GM18498 (cell line): ENCODE measurements around the gene GTF2A1L.
"Not testable (repeated sequence)": the region's sequence is repeated elsewhere in the genome, so short reads cannot be mapped to it uniquely, and the experiment has no call there.

Experiments
- ATAC-seq: cut with Tn5 transposase; IDR thresholded peaks from one replicate; pipeline ENCODE4 v1.9.1; 2021; ENCODE audit warnings: mild to moderate bottlenecking, moderate library complexity; ENCODE audit not compliant: unreplicated experiment

GTF2A1L gene

DNA sequence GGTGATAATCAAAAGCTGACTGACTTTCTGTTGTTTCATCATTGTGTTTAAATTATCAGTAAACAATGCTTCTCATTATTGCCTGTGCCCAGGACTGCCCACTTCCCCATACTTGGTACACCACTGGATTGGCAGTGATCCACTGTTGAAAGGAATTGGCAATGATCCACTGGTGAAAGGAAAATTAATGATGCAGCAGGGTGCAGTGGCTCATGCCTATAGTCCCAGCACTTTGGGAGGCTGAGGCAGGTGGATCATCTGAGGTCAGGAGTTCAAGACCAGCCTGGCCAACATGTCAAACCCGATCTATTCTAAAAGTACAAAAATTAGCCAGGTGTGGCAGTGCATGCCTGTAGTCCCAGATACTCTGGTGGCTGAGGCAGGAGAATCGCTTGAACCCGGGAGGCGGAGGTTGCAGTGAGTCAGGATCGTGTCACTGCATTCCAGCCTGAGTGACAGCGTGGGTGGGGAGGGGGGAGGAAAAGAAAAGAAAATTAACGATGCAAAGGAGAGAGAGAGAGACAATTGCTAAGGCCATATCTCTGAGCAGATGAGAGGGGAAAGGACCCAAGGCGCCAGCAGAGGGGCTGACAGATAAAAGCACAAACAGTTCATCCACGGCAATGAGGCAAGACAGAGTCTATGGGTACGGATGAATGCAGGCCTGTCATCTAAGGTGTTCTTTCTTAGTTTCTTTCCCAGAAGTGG is 10.2 kb upstream of the GTF2A1L start:
- ATAC-seq, result no peak

DNA sequence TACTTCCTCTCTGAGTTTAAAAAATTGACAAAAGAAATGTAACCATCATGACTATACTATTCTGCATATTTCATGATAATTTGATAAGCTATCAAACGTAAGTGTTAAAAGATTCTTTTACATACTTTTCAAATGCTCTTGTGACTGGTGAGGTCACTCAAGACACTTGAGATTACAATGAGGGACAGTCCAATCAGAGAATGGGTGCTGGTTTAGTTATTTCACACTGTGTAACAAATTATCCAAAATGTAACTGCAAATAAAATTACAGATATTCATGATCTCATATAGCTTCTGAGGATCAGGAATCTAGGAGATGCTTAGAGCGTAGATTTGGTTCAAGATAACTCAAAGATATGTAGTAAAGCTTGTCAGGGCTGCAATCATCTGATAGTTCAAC is 4.4 kb upstream of the GTF2A1L start:
- ATAC-seq, result no peak

DNA sequence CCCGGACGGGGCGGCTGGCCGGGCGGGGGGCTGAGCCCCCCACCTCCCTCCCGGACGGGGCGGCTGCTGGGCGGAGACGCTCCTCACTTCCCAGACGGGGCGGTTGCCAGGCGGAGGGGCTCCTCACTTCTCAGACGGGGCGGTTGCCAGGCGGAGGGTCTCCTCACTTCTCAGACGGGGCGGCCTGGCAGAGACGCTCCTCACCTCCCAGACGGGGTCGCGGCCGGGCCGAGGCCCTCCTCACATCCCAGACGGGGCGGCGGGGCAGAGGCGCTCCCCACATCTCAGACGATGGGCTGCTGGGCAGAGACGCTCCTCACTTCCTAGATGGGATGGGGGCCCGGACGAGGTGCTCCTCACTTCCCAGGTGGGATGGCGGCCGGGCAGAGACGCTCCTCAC is 3.1 kb upstream of the GTF2A1L start:
- ATAC-seq, result not testable (repeated sequence)

DNA sequence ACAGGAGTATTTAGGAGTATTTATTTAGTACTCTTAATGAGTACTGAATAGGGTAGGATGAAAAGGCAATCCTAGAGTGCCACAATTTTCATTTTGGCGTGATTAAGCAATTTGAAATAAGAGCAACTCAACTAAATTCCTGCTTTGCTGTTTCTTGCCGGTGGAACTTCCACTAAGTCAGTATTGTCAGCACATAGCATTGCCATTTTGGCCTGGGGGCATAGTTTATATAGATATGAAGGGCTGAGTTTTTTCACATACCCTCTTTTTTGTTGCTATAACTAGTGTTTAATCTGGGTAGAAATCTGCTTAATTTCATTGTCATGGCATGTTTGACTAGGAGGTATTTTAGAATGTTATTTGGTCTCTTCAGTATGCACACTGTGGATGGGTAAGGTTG is 1.9 kb downstream of the GTF2A1L start:
- no peak for ATAC-seq

DNA sequence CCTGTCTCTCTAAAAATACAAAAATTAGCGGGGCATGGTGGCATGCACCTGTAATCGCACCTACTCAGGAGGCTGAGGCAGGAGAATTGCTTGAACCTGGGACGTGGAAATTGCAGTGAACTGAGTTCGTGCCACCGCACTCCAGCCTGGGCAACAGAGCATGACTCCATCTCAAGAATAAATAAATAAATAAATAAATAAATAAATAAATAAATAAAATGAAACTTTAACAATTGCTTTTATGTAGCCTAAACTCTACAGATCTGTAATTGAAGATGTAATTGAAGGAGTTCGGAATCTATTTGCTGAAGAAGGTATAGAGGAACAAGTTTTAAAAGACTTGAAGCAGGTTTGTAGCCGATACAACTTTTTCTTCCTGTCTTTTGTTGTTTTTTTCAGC is 2.9 kb downstream of the GTF2A1L start:
- ATAC-seq, result no peak

DNA sequence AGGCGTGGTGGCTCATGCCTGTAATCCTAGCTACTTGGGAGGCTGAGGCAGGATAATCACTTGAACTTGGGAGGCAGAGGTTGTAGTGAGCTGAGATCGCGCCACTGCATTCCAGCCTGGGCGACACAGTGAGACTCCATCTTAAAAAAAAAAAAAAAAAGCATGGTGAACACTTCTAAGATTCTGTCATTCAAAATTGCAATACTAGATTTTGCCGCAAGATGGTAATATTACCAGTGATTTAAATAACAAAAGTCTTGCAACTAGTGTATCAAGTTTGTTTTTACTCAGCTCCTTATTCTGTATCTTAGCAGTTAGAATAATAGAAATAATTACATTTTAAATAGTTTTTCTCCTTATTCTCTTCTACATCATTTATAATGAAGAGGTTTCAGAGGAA is 5.0 kb downstream of the GTF2A1L start:
- not testable (repeated sequence) for ATAC-seq

DNA sequence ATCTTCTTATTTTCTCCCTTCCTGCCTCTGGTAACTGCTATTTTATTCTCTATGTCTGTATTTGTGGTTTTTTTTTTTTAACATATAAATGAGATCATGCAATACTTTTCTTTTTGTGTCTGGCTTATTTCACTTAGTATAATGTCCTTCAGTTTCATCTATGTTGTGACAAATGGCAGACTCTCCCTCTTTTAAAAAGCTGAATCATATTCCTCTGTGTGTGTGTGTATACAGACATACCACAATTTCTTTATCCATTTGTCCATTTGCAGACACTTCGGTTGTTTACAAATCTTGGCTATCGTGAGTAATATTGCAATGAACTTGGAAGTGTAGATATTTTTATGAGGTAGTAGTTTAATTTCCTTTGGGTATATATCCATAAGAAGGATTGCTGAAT is 7.0 kb downstream of the GTF2A1L start:
- ATAC-seq, result no peak

DNA sequence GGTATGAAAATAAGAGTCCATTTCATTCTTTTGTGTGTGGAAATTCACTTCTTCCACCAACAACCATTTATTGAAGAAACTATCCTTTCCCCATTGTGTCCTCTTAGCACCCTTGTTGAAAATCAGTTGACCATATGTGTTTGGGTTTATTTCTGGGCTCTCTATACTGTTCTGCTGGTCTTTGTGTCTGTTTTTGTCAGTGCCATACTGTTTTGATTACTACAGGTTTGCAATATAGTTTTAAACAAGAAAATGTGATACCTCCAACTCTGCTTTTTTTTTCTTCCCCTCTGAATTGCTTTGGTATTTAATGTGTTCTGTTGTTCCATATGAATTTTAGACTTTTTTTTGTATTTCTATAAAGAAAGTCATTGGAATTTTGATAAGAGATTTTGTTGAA is 8.4 kb downstream of the GTF2A1L start:
- no peak for ATAC-seq

DNA sequence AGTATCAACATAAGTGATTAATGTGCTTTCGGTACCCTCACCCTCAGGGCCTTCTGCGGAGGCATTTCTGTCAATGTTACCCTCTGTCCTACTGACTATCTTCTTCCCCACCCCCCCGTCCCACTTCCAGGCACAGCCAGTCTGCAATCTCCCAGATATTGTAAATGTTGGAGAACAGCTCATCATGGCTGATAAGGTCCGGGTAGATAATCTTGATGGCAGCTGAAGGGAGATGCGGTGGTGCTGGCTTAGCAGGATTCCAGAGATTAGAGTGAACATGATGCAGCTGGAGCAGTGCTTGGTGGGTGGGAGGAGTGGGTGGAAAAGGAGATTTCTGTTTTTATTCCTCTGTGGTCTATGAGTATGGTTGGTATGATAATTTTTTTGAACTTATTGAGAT is 15.5 kb downstream of the GTF2A1L start:
- ATAC-seq, result no peak

DNA sequence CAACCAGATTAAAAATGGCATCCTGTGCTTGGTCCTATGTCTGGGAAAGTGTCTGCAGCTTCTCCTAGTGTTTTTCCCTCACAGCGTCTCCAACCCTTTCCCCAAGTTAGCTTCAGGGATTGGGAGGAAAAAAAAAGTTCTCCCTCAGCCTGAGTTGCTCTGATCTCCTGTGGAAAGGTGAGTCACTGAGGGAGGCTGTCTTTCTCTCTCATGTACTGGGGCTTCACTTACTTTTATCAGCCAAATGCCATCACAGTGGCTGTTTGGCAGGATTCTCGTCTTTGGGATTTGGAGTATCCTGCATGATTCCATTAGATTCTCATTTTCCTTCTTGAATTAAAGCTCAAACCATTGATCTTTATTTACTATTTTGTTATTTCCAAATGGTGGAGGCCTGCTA is 18.1 kb downstream of the GTF2A1L start:
- no peak for ATAC-seq

DNA sequence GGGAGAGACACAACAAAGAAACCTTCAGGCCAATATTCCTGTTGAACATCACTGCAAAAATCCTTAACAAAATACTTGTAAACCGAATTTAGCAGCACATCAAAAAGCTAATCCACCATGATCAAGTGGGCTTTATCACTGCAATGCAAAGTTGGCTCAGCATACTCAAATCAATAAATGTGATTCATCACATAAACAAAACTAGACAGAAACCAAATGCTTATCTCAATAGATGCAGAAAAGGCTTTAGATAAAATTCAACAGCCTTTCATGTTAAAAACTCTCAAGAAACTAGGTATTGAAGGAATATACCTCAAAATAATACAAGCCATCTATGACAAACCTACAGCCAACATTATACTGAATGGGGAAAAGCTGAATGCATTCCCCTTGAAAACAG is 20.6 kb downstream of the GTF2A1L start:
- no peak for ATAC-seq

DNA sequence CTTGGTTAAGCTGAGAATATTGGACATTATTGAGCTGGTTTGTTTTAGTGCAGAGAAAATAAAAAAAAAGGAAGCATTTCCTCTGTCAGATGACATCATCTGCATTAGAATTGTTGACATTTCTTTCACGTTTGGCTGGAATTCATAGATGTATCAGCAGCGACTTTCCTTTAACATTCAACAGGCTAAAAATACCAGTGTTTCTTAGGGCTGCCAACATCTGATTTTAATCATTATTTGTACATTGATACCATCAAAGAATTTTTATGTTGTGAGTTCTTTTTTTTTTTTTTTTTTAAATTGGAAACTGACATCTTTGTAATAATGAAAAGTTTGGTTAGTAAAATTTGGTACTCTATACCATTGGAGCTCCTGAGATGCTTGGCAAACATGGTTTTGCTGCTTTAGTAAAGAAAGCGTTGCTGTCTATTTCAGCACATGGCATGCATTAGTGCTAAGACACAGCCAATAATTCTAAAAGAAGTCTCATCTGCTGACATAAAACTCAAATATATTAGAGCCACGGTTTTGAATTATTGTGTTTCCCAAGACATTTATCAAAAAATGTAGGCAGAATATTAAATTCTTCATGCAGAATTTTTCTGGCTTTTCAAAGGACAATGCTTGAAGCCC is 33.6 kb downstream of the GTF2A1L start:
- ATAC-seq, result no peak

DNA sequence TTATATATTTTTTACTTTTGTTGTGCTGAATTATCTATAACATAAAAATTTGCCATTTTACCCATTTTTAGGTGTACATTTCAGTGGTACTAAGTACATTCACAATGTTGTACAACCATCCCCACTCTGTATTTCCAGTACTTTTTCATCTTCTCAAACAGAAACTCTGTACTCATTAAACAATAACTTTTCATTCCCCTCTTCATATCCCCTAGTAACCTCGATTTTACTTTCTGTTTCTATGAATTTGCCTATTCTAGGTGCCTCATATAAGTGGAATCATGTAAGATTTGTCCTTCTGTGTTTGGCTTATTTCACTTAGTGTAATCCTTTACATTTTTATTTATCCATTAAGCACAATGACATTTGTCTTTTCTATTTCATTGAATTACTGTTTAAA is 51.3 kb downstream of the GTF2A1L start:
- peak; percentile 91 for ATAC-seq

DNA sequence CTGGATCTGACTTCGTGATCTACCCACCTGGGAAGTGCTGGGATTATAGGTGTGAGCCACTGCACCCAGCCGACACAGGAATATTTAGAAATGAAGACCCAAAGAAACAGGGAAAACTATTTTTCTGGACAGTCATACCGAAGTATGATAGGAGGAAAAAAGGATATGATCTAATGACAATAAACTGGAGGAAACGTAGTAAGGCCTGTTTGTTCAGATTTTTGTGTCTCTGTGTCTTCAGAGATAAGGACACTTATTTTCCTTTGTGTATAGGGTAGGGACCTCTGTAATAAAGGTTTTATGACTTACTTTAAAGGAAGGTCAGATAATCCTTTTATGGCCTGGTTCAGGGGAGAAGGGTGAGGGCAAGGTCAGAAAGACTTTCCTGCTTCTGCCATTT is 55.9 kb downstream of the GTF2A1L start:
- ATAC-seq, result no peak

DNA sequence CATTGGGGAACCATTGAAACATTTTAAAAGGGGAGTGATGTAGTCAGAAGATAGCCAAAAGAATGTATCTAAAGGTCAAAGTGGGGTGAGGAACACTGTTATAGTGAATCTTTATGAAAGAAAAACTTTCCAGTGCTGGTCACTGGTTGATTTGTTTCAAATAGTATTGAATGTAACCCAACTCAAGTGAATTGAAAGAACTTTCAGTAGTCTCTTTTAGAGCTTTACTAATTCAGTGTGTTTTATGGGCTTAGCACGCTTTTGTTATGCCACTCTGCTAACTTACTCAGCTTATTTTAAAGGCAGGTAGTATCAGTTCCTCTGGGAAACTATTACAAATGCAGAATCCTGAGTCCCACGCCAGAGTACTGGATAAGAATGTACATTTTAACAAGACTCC is 57.3 kb downstream of the GTF2A1L start:
- ATAC-seq, result no peak

DNA sequence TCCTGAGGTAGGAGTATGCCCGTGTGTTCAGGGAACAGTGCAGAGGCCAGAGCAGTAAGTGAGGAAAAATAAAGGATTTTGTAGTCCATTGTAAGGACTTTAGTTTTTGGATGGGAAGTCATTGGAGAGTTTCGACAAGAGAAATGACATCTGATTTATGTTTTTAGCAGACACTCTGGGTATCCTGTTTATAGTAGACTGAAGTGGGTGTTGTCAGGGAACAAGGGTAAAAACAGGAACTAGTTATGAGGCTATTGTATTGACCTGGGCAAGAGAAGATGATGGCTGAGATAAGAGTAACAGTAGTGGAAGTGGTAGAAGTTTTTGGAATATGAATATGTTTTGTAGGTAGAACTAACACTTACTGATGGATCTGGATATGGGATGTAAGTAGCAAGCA is 59.8 kb downstream of the GTF2A1L start:
- no peak for ATAC-seq

DNA sequence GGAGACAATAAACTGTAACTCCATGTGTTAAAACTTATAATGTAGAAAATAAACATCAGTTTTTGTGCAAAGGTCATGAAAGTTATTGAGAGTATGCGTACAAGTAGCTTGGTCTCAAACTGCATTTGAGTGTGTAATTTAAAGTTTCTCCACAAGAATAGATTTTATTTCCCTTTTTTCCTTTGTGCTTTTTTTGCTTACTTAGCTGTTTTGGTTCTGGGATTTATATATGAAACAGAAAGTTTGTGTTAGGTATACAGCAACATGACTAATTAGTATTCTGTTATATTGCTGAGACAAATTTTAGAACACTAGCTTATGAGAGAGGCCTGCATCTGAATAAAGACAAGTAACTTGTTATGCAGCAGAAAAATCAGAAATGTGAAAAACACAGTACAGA is 67.5 kb downstream of the GTF2A1L start:
- no peak for ATAC-seq

DNA sequence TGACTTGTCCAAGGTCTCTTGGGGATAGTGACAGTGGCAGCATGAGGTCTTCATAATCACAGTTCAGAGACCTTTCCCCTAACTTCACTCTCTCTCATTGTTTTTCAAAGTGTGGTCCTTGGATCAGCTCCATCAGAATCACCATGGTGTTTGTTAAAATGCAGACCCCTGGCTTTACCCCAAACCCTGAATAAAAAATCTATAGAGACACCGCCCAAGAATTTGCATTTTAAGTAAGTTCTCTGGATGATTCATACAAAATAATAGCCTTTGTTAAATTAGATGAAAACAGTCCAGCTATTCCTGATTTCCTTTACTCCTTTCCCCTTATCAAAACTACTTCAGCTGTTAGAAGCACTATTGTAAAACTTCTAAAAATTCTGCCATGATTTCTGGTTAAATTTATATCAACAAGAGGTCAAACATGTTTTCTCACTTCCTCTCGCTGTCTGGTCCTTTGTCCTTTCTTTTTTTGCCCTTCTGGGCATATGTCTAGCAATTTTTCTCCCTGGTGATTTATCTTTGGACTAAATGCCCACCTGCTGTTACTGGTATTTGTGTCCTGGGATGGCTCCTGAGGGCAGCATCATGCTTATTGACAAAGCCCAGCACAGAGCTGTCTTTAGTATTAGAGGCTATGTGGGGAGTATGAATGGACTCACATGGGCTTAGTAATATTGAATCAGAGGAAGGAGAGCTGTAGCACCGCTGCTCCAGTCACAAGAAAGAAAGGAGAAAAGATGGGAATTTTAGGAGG is 74.5 kb downstream of the GTF2A1L start:
- ATAC-seq, result no peak

DNA sequence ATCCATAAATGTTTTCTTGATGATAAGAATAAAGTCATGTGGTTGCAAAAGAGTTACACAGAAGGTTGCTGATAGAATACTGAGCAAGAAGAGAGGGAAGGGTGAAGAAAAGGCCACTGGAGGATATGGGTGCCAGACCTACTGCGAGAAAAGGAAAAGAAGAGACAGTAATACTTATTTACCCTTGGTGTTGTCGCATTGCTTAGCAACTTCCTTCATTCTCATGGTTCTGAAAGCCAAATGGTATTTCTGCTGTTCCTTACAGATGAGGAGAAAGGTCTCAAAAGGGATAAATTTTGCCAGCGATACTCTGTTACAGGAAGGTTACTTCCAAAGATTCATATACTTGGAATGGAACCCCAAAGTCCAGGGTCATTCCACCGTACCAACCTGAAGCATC is 75.4 kb downstream of the GTF2A1L start:
- no peak for ATAC-seq

DNA sequence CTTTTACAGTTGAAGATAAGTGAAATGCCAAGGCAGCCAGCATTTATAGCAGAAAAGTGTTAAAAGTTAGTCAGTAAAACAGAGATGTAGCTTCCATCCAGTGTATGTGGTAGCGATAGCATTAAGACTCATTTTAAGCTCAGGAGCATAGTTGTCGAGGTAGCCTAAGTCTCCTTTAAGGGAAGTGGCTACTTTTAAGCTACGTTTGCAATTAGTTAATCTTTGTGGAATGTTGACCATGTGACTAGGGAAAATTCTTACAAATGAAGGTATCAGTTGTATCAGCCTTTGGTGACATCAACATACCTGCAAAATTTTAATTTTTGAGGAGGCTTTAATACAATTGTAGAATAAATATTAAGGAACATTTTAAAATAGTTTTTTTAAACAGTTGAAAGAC is 76.0 kb downstream of the GTF2A1L start:
- no peak for ATAC-seq

DNA sequence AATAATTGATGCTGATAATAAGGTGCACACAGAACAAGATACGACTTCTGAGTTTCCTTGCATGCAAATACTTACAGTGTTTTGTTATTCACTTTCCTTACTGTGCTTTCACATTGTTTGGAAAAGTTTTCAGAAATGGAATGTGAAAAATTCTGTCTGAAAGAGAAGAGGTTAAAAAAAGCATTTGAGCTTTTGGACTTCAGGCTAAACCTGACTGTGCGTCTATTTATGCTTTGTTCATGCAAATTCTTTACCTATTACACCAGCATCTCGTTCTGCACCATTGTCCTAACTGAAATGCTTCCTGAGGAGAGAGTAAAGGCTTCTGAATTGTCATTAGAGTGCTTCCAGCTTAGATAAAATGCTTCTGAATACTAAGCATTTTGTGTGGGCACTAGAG is 76.5 kb downstream of the GTF2A1L start:
- no peak for ATAC-seq

DNA sequence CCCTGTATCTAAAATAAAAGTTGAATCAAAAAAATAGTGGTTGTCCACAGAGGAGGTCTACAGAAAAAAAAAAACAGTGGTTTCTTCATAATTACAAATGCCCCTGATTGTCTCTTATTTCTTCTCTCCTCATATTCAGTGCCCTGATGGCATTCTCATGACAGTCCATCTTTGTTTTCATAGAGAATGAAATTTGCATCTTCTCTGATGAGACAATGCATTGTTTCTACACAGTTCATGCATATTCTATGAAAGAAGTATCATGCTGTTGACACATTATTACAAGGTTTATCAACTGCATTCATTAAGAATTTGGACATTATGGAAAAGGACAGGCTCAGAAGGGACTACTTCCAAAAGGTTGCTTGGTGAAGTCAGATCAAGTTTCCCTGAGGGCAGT is 78.3 kb downstream of the GTF2A1L start:
- ATAC-seq, result no peak
